Measurements from ENCODE around the gene SORBS2. TPM values are rescaled to one million over a fixed set of nuclear protein-coding genes. Genes with fewer than 3 reads are reported as not detected.

SORBS2 gene
- total and polyA plus RNA-seq, 8 donors, result 9.0 to 908 (median 66.4) TPM

- DNase-seq, result no peak
- H3K36me3 ChIP-seq, result no peaks in the 10 kb centered on the region
- intact Hi-C loops (cut with DNase I; ENCODE audit: low total_unique reads), result no loop called here
- no peak overlapping the region for H3K4me3 ChIP-seq
- no peaks in the 10 kb centered on the region for H3K27me3 ChIP-seq
- H3K9me3 ChIP-seq, result no peaks in the 10 kb centered on the region
- WGBS, 5 donors, result 40 to 70% (median 62%) methylated on average over 4 of the region's 4 CpGs
- peak overlapping the region in 4 of 5 donors; percentile 44 to 55 (median 50) for H3K27ac ChIP-seq
- peaks cover 0 to 45% (median 9%) of the 10 kb centered on the region in 4 donors for H3K4me1 ChIP-seq
- no peak for TF ChIP-seq POLR2AphosphoS5 (IDR thresholded peaks at IDR 0.05)
Measured at GRCh38 chr4:185805979-185806378, 6.0 kb downstream of the SORBS2 start.

GRCh38 chr4:185805262-185805802 is 6.7 kb downstream of the SORBS2 start:
- H3K4me3 ChIP-seq, result no peak overlapping the region
- H3K27ac ChIP-seq, result peak overlapping the region in 2 of 5 donors; percentile 52 to 55
- peak in 1 of 2 donors; percentile 44 for DNase-seq
- TF ChIP-seq CTCF (IDR thresholded peaks at IDR 0.05) (no peak), POLR2A (IDR thresholded peaks at IDR 0.05) (no peak), POLR2AphosphoS5 (IDR thresholded peaks at IDR 0.05) (no peak), EP300 (IDR thresholded peaks at IDR 0.05) (no peak)
- no peaks in the 10 kb centered on the region for H3K36me3 ChIP-seq
- 38 to 62% (median 50%) methylated on average over 9 of the region's 9 CpGs for WGBS, 5 donors
- H3K4me1 ChIP-seq, result peaks cover 0 to 45% (median 9%) of the 10 kb centered on the region in 4 donors
- no peaks in the 10 kb centered on the region for H3K9me3 ChIP-seq
- intact Hi-C loops (cut with DNase I; ENCODE audit: low total_unique reads), result no loop called here
- no peaks in the 10 kb centered on the region for H3K27me3 ChIP-seq

GRCh38 chr4:185803022-185803421 is 9.0 kb downstream of the SORBS2 start:
- H3K27ac ChIP-seq, result no peak overlapping the region
- DNase-seq, result no peak
- no peaks in the 10 kb centered on the region for H3K27me3 ChIP-seq
- intact Hi-C loops (cut with DNase I; ENCODE audit: low total_unique reads), result no loop called here
- TF ChIP-seq CTCF (IDR thresholded peaks at IDR 0.05) (no peak), EP300 (IDR thresholded peaks at IDR 0.05) (no peak), POLR2AphosphoS5 (IDR thresholded peaks at IDR 0.05) (no peak), POLR2A (IDR thresholded peaks at IDR 0.05) (no peak)
- no peaks in the 10 kb centered on the region for H3K9me3 ChIP-seq
- no peak overlapping the region for H3K4me3 ChIP-seq
- no peaks in the 10 kb centered on the region for H3K36me3 ChIP-seq
- WGBS, 5 donors, result 78 to 87% (median 80%) methylated on average over 4 of the region's 4 CpGs
- peaks cover 0 to 61% (median 9%) of the 10 kb centered on the region in 4 donors for H3K4me1 ChIP-seq

GRCh38 chr4:185801471-185801870 is 10.5 kb downstream of the SORBS2 start:
- TF ChIP-seq POLR2A (IDR thresholded peaks at IDR 0.05) (no peak), EP300 (IDR thresholded peaks at IDR 0.05) (no peak), POLR2AphosphoS5 (IDR thresholded peaks at IDR 0.05) (no peak), CTCF (IDR thresholded peaks at IDR 0.05) (no peak)
- intact Hi-C loops (cut with DNase I; ENCODE audit: low total_unique reads), result no loop called here
- Histone ChIP-seq H3K27ac (no peak overlapping the region), H3K27me3 (no peaks in the 10 kb centered on the region), H3K36me3 (no peaks in the 10 kb centered on the region), H3K4me3 (no peak overlapping the region), H3K9me3 (no peaks in the 10 kb centered on the region), H3K4me1 (peaks cover 0 to 65% (median 5%) of the 10 kb centered on the region in 4 donors)
- 84 to 92% (median 86%) methylated on average over 4 of the region's 4 CpGs for WGBS, 5 donors
- no peak for DNase-seq

GRCh38 chr4:185800266-185800945 is 11.6 kb downstream of the SORBS2 start:
- Histone ChIP-seq H3K36me3 (no peaks in the 10 kb centered on the region), H3K27me3 (no peaks in the 10 kb centered on the region), H3K4me3 (no peak overlapping the region), H3K9me3 (no peaks in the 10 kb centered on the region), H3K27ac (no peak overlapping the region), H3K4me1 (peaks cover 0 to 67% (median 7%) of the 10 kb centered on the region in 4 donors)
- no peak for DNase-seq
- intact Hi-C loops (cut with DNase I; ENCODE audit: low total_unique reads), result no loop called here
- TF ChIP-seq POLR2AphosphoS5 (IDR thresholded peaks at IDR 0.05) (no peak), POLR2A (IDR thresholded peaks at IDR 0.05) (no peak), CTCF (IDR thresholded peaks at IDR 0.05) (no peak), EP300 (IDR thresholded peaks at IDR 0.05) (no peak)
- 94 to 97% (median 96%) methylated on average over 7 of the region's 7 CpGs for WGBS, 5 donors
